Aorta (tissue), 5 donors: ENCODE results near the gene TMEM231. TPM values are rescaled to one million over a fixed set of nuclear protein-coding genes. Genes with fewer than 3 reads are reported as not detected.
"Not testable (repeated sequence)": the region's sequence is repeated elsewhere in the genome, so short reads cannot be mapped to it uniquely, and the experiment has no call there.

Experiments used
- ATAC-seq: fragments of 200-7000 bp; cut with Tn5 transposase; one replicate; pipeline ENCODE4 v1.9.1; 2022; ENCODE audit warnings: moderate library complexity; ENCODE audit not compliant: low FRiP score
- DNase-seq, 2 donors: peaks; one replicate each; pipeline ENCODE4 v3.0.0-alpha.2; 2020
- H3K27ac ChIP-seq, 2 donors: one replicate each; pipeline ENCODE4 v1.5.1; 2013; ENCODE audit warnings: low read length in 2 of 2, mild to moderate bottlenecking in 2 of 2, moderate library complexity in 2 of 2, control low read depth in 1 of 2, inconsistent platforms in 1 of 2, low read depth in 1 of 2
- H3K27me3 ChIP-seq, 2 donors: one replicate each; pipeline ENCODE4 v1.6.1; 2013; ENCODE audit warnings: control low read depth in 1 of 2, low read length in 1 of 2, mild to moderate bottlenecking in 1 of 2, moderate library complexity in 1 of 2; ENCODE audit not compliant: insufficient read depth in 2 of 2, control insufficient read depth in 1 of 2
- H3K36me3 ChIP-seq, 2 donors: one replicate each; pipeline ENCODE4 v1.6.1; 2013; ENCODE audit warnings: control low read depth in 1 of 2, low read length in 1 of 2, mild to moderate bottlenecking in 1 of 2; ENCODE audit not compliant: insufficient read depth in 2 of 2, control insufficient read depth in 1 of 2
- H3K4me1 ChIP-seq, 2 donors: one replicate each; pipeline ENCODE4 v1.6.1; 2013; ENCODE audit warnings: low read length in 2 of 2, control low read depth in 1 of 2, mild to moderate bottlenecking in 1 of 2, moderate library complexity in 1 of 2; ENCODE audit not compliant: insufficient read depth in 2 of 2, control insufficient read depth in 1 of 2
- H3K4me3 ChIP-seq, 2 donors: one replicate each; pipeline ENCODE4 v1.5.1; 2013; ENCODE audit warnings: low read length in 2 of 2, control low read depth in 1 of 2, mild to moderate bottlenecking in 1 of 2
- H3K9me3 ChIP-seq: one replicate; pipeline ENCODE4 v1.6.1; 2013; ENCODE audit warnings: mild to moderate bottlenecking, low read length; ENCODE audit not compliant: control insufficient read depth
- WGBS, 2 donors: extraction: QIAGEN DNeasy Blood & Tissue Kit; methylation state at CpG; one replicate each; pipeline ENCODE4 v1.1.7; 2013; 5-methylcytosine and 5-hydroxymethylcytosine counted together
- intact Hi-C, 2 donors: fragments of 100-400 bp; cut with DNase I; formaldehyde crosslinking; loops; one replicate each; pipeline versions ENCODE4 v1.14.2 to v1.15.0; 2022
- long read RNA-seq, 2 donors: library from polyadenylated mRNA; unstranded; transcript quantifications; one replicate each; pipeline ENCODE4 v2.0.0, GENCODE V29; 2020 to 2021
- polyA plus RNA-seq, 2 donors: library from polyadenylated mRNA; stranded (reverse); fragments of 200-250 nt; gene quantifications; one replicate each; pipeline ENCODE4 v1.2.3, GENCODE V29; 2013
- total RNA-seq, 2 donors: library from RNA; stranded (reverse); fragmentation: NEBNext Ultra II Directional; extraction: Animal tissue kit (Norgen Biotek cat#: 25700); gene quantifications; one replicate each; pipeline ENCODE4 v1.2.1, GENCODE V29; 2021
- donor health status: healthy with polysubstance abuse.
- donor health status: Bipolar disorder and iron deficiency.
- donor health status: DM: no; HTN: no; CAD: no.
- donor health status: DM: no; HTN: no; CAD: no.
- donor health status: DM: yes; HTN: yes; CAD: no.

The TMEM231 gene
- 10 to 100 TPM in 1 of 2 donors, 1 to 10 TPM in 1; 6.8 to 10.3 TPM for total RNA-seq
- 10 to 100 TPM in 1 of 2 donors, 1 to 10 TPM in 1; 2.3 to 11.0 TPM for polyA plus RNA-seq
- long read RNA-seq, donor 1, full-length matches to known transcripts = 22 of 34 reads
- long read RNA-seq, donor 1, partial matches to known transcripts = 5 of 34 reads
- long read RNA-seq, donor 1, other reads (novel, unspliced or antisense) = 7 of 34 reads
- long read RNA-seq, donor 2, full-length matches to known transcripts = 7 of 13 reads
- long read RNA-seq, donor 2, partial matches to known transcripts = 0 of 13 reads
- long read RNA-seq, donor 2, other reads (novel, unspliced or antisense) = 6 of 13 reads

GRCh38 chr16:75555707-75556430 is at the start of gene TMEM231:
TSS of gene TMEM231 (minus strand) at chr16:75556252. CDS start at chr16:75556209, 43 bp downstream.
- peak within 1 kb of the TSS; percentile 45 to 69 for H3K4me3 ChIP-seq
- H3K27me3 ChIP-seq = no peaks in the 10 kb centered on the region
- DNase-seq = peak; percentile 99
- H3K4me1 ChIP-seq = no peaks in the 10 kb centered on the region
- ATAC-seq = peak; percentile 97
- 0 to 1% methylated on average over 73 to 75 of the region's 75 CpGs for WGBS, 2 donors
- H3K9me3 ChIP-seq = no peaks in the 10 kb centered on the region
- H3K36me3 ChIP-seq = no peaks in the 10 kb centered on the region
- peak within 1 kb of the TSS in 1 of 2 donors; percentile 54 for H3K27ac ChIP-seq
- intact Hi-C loops = no loop called here

DNA sequence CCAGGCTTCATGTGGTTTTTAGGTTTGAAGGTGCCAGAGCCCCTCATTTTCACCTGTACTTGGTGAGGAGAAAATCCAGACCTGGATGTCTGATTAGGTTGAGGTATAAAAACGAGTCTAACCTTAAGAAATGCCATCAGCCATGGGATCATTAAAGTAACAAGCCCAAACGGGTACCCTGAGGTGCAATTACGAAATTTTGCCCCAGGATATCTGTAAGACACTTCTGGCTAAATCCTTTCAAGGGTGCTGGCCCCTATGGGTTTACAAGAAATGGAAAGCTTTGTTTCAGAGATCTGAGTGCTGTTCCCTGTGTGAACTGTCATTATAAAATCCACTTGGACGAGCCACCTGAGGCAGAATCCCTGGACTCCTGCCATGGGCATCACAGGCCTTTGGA is 47.2 kb upstream of the TMEM231 start:
- Histone ChIP-seq H3K27me3 (no peaks in the 10 kb centered on the region), H3K4me1 (peaks cover 0 to 3% of the 10 kb centered on the region in 2 donors), H3K36me3 (peaks cover 3 to 14% of the 10 kb centered on the region in 2 donors), H3K4me3 (no peak overlapping the region), H3K9me3 (no peaks in the 10 kb centered on the region), H3K27ac (no peak overlapping the region)
- intact Hi-C loops = no loop called here
- ATAC-seq (no peak), DNase-seq (no peak)
- 89 to 94% methylated on average over 4 of the region's 4 CpGs for WGBS, 2 donors

GRCh38 chr16:75599452-75600277 is 43.6 kb upstream of the TMEM231 start:
- ATAC-seq (no peak), DNase-seq (no peak)
- no peak overlapping the region for H3K4me3 ChIP-seq
- intact Hi-C loops = no loop called here
- peaks cover 0 to 14% of the 10 kb centered on the region in 2 donors for H3K36me3 ChIP-seq
- WGBS, 2 donors = 43 to 56% methylated on average over 6 of the region's 6 CpGs
- H3K27me3 ChIP-seq = no peaks in the 10 kb centered on the region
- no peaks in the 10 kb centered on the region for H3K9me3 ChIP-seq
- peak overlapping the region in 1 of 2 donors; percentile 97 for H3K27ac ChIP-seq
- peaks cover 0 to 3% of the 10 kb centered on the region in 2 donors for H3K4me1 ChIP-seq

GRCh38 chr16:75593825-75594820 is 38.1 kb upstream of the TMEM231 start:
- no peaks in the 10 kb centered on the region for H3K27me3 ChIP-seq
- 65 to 69% methylated on average over 17 of the region's 17 CpGs for WGBS, 2 donors
- ATAC-seq (no peak), DNase-seq (no peak)
- no peaks in the 10 kb centered on the region for H3K36me3 ChIP-seq
- H3K4me3 ChIP-seq = no peak overlapping the region
- intact Hi-C loops = no loop called here
- H3K27ac ChIP-seq = no peak overlapping the region
- no peaks in the 10 kb centered on the region for H3K4me1 ChIP-seq
- H3K9me3 ChIP-seq = no peaks in the 10 kb centered on the region

DNA sequence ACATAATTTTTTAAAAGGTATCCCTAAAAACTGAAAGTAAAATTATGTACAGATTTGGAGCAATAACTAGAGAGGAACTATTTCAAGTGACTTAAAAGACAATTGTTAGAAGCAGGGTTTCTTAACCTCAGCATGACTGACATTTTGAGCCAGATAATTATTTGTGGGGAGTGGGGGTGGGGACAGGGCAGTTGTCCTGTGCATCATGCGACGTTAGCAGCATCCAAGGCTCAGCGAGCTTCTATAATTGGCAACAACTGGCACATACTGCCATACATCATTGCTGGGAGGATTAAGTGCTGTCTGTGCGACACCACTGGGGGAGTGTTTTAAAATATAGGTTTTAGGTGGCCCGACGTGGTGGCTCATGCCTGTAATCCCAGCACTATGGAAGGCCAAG is 37.3 kb upstream of the TMEM231 start:
- H3K4me1 ChIP-seq = no peaks in the 10 kb centered on the region
- intact Hi-C loops = no loop called here
- DNase-seq (no peak), ATAC-seq (no peak)
- H3K9me3 ChIP-seq = no peaks in the 10 kb centered on the region
- no peaks in the 10 kb centered on the region for H3K36me3 ChIP-seq
- 67 to 70% methylated on average over 6 of the region's 6 CpGs for WGBS, 2 donors
- no peaks in the 10 kb centered on the region for H3K27me3 ChIP-seq
- H3K27ac ChIP-seq = no peak overlapping the region
- no peak overlapping the region for H3K4me3 ChIP-seq

- not testable (repeated sequence) for DNase-seq, H3K27me3 ChIP-seq, H3K36me3 ChIP-seq, H3K9me3 ChIP-seq, H3K4me1 ChIP-seq, H3K4me3 ChIP-seq, ATAC-seq, H3K27ac ChIP-seq
- intact Hi-C loops = loop anchor here in 1 of 2 donors (1.0 kb wide), 1 partner anchor 20 kb away; no protein-coding TSS in a partner anchor
- 3 to 7% methylated on average over 7 of the region's 9 CpGs for WGBS, 2 donors
Observed at GRCh38 chr16:75591927-75592326, 35.9 kb upstream of the TMEM231 start.

DNA sequence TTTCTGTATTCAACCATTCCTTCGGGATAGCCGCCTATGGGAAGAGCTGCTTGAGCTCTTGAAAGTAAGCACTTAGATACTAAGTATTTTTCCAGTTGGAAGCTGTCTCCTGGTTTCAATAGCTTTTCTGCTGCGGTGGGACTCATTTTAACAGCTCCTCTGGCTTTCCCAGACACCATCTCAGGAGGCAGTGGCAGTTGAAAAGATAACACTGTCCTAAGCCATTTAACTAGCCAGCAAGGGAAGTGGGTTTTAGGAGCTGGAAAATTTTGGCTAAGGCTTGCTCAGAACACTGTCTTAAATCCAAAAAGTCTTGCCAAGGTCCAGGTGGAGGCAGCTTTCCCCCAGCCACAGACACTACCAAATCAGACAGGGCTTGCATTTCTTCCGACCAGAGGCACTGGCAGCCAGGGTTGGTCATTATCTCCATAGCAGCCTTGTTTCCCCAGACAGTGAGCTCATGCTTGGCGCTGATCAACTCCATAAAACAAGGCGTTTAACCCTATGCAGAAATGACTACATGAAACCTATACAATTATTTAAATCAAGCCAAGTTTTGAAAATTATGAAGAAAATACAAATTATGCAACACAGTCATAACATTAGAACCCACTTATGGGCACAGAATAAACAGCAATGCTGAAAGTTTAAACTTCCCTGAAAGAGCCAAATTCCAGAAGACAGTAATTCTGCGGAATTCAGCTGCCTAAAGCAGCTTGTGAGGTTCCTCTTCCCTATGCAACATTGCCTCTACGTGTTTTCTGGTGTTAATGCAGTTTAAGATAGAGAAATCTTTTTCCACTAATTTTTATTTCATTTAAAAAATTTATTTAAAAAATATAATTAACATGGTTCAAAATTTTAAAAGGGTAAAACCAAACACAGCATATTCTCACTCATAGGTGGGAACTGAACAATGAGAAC is 35.1 kb upstream of the TMEM231 start:
- Histone ChIP-seq H3K27me3 (no peaks in the 10 kb centered on the region), H3K4me3 (no peak overlapping the region), H3K27ac (peak overlapping the region; percentile 94 to 98), H3K9me3 (no peaks in the 10 kb centered on the region), H3K36me3 (no peaks in the 10 kb centered on the region), H3K4me1 (no peaks in the 10 kb centered on the region)
- DNase-seq (peak; percentile 79 to 85), ATAC-seq (peak; percentile 87)
- 3 to 4% methylated on average over 8 of the region's 8 CpGs for WGBS, 2 donors
- intact Hi-C loops = loop anchor here in 1 of 2 donors (1.0 kb wide), 1 partner anchor 19 kb away; no protein-coding TSS in a partner anchor
